CD4-positive, alpha-beta memory T cell (primary cell): ENCODE results near the gene SLC25A3. TPM values are rescaled to one million over a fixed set of nuclear protein-coding genes. Genes with fewer than 3 reads are reported as not detected.

Experiments
- CTCF ChIA-PET: fragments of 350-600 bp; sonication (Branson Sonifier 250); formaldehyde crosslinking; loops from one replicate; lab custom pipeline; 2021; ENCODE audit warnings: inconsistent platforms; ENCODE audit not compliant: partially characterized antibody; lab: Charles Lee
- POLR2A ChIA-PET: fragments of 350-600 bp; sonication (Branson Sonifier 250); formaldehyde crosslinking; loops from one replicate; lab custom pipeline; 2021; ENCODE audit not compliant: partially characterized antibody; lab: Charles Lee
- DNase-seq, 5 donors: peaks; one replicate each; pipeline versions ENCODE4 v3.0.0 to v3.0.0-alpha.2; 2020 to 2022; ENCODE audit warnings: mixed read lengths in 1 of 5
- H3K27ac ChIP-seq: one replicate; pipeline ENCODE4 v1.7.0; 2013; ENCODE audit warnings: low read depth, low read length
- H3K27me3 ChIP-seq: 2 replicates; pipeline ENCODE4 v1.7.0; 2013; ENCODE audit warnings: mild to moderate bottlenecking, low read length, moderate library complexity; ENCODE audit not compliant: insufficient read depth
- H3K36me3 ChIP-seq: 2 replicates; pipeline ENCODE4 v1.7.0; 2013; ENCODE audit warnings: mild to moderate bottlenecking, low read length, moderate library complexity; ENCODE audit not compliant: insufficient read depth
- H3K4me1 ChIP-seq: 2 replicates; pipeline ENCODE4 v1.7.0; 2013; ENCODE audit warnings: mild to moderate bottlenecking, low read length, moderate library complexity; ENCODE audit not compliant: insufficient read depth
- H3K4me3 ChIP-seq, 2 donors: one replicate each; pipeline ENCODE4 v1.7.0; 2013; ENCODE audit warnings: low read length in 2 of 2, mild to moderate bottlenecking in 1 of 2
- H3K9me3 ChIP-seq, 2 donors: one replicate each; pipeline ENCODE4 v1.7.0; 2013; ENCODE audit warnings: low read length in 2 of 2, control low read depth in 1 of 2; ENCODE audit not compliant: control insufficient read depth in 1 of 2
- H3K27ac Mint-ChIP-seq, 7 donors: one replicate each; pipeline ENCODE4 v1.8.0; 2020 to 2021; ENCODE audit warnings: mixed read lengths in 7 of 7, mild to moderate bottlenecking in 6 of 7, inconsistent platforms in 3 of 7, moderate library complexity in 3 of 7
- H3K27me3 Mint-ChIP-seq, 2 donors: one replicate each; pipeline ENCODE4 v1.8.0; 2020 to 2021; ENCODE audit warnings: mixed read lengths in 2 of 2
- H3K36me3 Mint-ChIP-seq, 2 donors: one replicate each; pipeline ENCODE4 v1.8.0; 2020 to 2021; ENCODE audit warnings: mixed read lengths in 2 of 2, inconsistent platforms in 1 of 2, mild to moderate bottlenecking in 1 of 2
- H3K4me1 Mint-ChIP-seq, 4 donors: one replicate each; pipeline ENCODE4 v1.8.0; 2020 to 2021; ENCODE audit warnings: mixed read lengths in 4 of 4, mild to moderate bottlenecking in 1 of 4
- H3K4me3 Mint-ChIP-seq, 8 donors: one replicate each; pipeline ENCODE4 v1.8.0; 2020 to 2021; ENCODE audit warnings: mixed read lengths in 8 of 8, mild to moderate bottlenecking in 7 of 8, moderate library complexity in 6 of 8, inconsistent platforms in 3 of 8
- H3K9me3 Mint-ChIP-seq, 8 donors: one replicate each; pipeline ENCODE4 v1.8.0; 2020 to 2021; ENCODE audit warnings: mixed read lengths in 8 of 8, mild to moderate bottlenecking in 5 of 8, inconsistent platforms in 3 of 8, moderate library complexity in 1 of 8
- intact Hi-C: fragments of 100-400 bp; cut with micrococcal nuclease; formaldehyde crosslinking; loops from one replicate; pipeline ENCODE4 v1.15.1; 2023
- polyA plus RNA-seq, 2 donors: library from polyadenylated mRNA; unstranded; fragments of 300-500 nt; fragmentation: Illumina TruSeq; gene quantifications; one replicate each; pipeline ENCODE4 v1.2.3, GENCODE V29; 2021
- total RNA-seq, 2 experiments: library from RNA; stranded (reverse); gene quantifications; one replicate each; pipeline ENCODE4 v1.2.3, GENCODE V29; 2021

SLC25A3 gene
- total and polyA plus RNA-seq, 4 experiments from 2014 or later: 213 to 304 (median 262) TPM

DNA sequence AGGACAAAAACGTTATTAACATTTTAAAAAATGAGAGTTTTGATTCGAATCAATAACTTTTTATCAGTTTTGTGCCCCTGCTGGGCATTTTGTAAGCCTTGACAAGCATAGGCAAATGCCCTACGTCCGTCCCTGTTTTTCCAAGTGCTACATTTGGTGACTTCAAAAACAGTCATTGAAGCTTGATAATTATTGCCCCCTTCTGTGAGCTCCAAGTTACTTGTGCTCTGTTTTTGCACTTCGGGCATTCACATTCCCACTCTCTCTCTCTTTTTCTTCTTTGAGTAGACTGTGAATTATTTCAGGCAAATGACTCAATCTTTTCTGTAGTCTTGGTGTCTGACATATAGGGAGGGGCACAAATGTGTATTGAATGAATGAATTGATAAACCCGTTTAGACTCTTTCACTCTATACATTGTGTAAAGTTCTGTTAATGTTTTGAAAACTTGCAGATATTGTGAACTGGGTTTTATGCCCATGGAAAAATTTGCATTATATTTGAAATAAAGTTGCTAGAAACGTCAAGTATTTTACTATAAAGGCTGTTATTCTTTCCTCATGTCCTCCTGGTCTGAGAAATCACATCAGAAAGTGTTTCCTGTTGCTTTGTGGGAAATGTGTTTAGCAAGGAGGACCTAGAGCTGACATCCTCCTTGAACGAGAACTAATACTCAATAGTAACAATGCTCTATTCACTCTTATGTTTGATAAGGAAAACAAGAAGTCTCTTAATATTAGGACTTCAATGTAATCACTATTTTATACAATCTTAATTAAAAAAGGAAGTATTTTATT is 53.0 kb downstream of the SLC25A3 start:
- H3K27me3 ChIP-seq: no peaks in the 10 kb centered on the region
- peaks cover 24% of the 10 kb centered on the region for H3K4me1 ChIP-seq
- CTCF ChIA-PET: interaction anchor here (1.2 to 1.7 kb wide), 3 partner anchors 9 to 80 kb away, joined by 3 to 10 read pairs (median 8); no protein-coding TSS in a partner anchor
- peak overlapping the region; percentile 88 to 93 for H3K4me3 ChIP-seq
- intact Hi-C loops: no loop called here
- peak overlapping the region; percentile 95 to 99 (median 98) for H3K4me3 Mint-ChIP-seq
- H3K9me3 ChIP-seq: no peaks in the 10 kb centered on the region
- DNase-seq: no peak
- H3K27ac Mint-ChIP-seq: peak overlapping the region; percentile 26 to 93 (median 58)
- H3K27ac ChIP-seq: peak overlapping the region; percentile 73
- peaks cover 0 to 2% (median 0%) of the 10 kb centered on the region in 8 donors for H3K9me3 Mint-ChIP-seq
- POLR2A ChIA-PET: interaction anchor here (0.6 to 5.2 kb wide), 4 partner anchors 52 to 132 kb away, joined by 3 to 74 read pairs (median 3); partner anchors contain the start of gene SLC25A3
- peaks cover 19% of the 10 kb centered on the region for H3K36me3 ChIP-seq
- H3K36me3 Mint-ChIP-seq: peaks cover 7 to 36% of the 10 kb centered on the region in 2 donors
- no peaks in the 10 kb centered on the region for H3K27me3 Mint-ChIP-seq
- H3K4me1 Mint-ChIP-seq: peaks cover 12 to 47% (median 21%) of the 10 kb centered on the region in 4 donors

DNA sequence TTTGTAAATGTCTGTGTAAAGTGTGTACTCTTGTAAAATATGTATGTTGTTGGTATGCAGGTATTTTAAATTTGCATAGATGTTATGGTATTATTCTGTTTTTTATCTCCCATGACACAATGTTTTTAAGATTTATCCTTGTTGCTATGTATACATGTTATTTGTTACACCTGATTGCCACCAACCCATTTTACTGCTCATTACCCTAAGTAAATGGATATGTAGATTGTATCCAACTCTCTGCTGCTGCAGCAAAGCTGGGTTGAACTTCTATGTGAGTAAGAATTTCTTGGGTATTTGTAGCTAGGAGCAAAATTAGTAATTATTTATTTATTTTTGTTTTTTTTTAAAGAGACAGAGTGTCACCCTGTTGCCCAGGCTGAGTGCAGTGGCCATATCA is 57.8 kb downstream of the SLC25A3 start:
- H3K27ac ChIP-seq: no peak overlapping the region

DNA sequence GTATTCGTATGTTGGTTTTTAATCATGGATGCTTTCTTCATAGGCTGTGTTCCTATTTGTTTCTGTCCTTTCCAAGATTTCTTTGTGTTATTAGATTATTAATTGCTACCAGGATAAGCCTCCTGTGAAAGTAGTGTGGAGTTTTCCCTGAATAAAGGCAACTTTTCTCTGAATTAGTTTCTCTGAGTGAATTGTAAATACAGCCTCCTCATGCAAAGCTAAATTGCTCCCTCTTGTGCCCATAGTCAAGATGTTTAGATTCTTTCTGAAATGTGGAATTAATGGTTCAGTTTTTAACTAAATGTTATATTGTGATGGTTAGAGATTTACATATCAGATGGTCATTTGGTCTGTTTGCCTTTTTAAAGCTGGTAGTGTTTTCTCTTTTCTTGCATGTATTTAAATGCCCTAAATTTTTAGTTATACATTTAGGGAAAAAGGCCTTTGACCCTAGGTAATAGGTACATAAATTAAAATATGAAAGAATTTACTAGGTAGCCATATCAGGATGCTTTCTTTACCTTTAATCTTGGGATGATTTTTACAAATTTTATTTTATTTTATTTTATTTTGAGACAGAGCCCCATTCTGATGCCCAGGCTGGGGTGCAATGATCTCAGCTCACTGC is 60.5 kb downstream of the SLC25A3 start:
- Mint-ChIP-seq H3K9me3 (no peaks in the 10 kb centered on the region), H3K36me3 (peaks cover 22 to 50% of the 10 kb centered on the region in 2 donors), H3K27me3 (no peaks in the 10 kb centered on the region), H3K27ac (no peak overlapping the region), H3K4me1 (peaks cover 12 to 22% (median 15%) of the 10 kb centered on the region in 4 donors), H3K4me3 (no peak overlapping the region)
- H3K9me3 ChIP-seq: no peaks in the 10 kb centered on the region
- H3K4me3 ChIP-seq: no peak overlapping the region
- no peak overlapping the region for H3K27ac ChIP-seq
- POLR2A ChIA-PET: interaction anchor here (0.8 to 1.0 kb wide), 2 partner anchors 10 to 60 kb away, joined by 3 to 7 read pairs; partner anchors contain the start of genes IKBIP and SLC25A3
- intact Hi-C loops: loop anchor here (1.0 kb wide), 4 partner anchors 9 to 230 kb away; partner anchors contain the start of gene APAF1
- CTCF ChIA-PET: interaction anchor here (0.6 to 7.7 kb wide), 17 partner anchors 9 to 273 kb away, joined by 3 to 142 read pairs (median 3); partner anchors contain the start of genes APAF1 and IKBIP
- H3K36me3 ChIP-seq: peaks cover 18% of the 10 kb centered on the region
- peaks cover 7% of the 10 kb centered on the region for H3K4me1 ChIP-seq
- peak in 4 of 5 donors; percentile 48 to 61 (median 56) for DNase-seq
- no peaks in the 10 kb centered on the region for H3K27me3 ChIP-seq

More for the DNA sequence above, 57.8 kb downstream of the SLC25A3 start:
- H3K4me3 ChIP-seq: no peak overlapping the region
- H3K36me3 Mint-ChIP-seq: peaks cover 10 to 31% of the 10 kb centered on the region in 2 donors
- CTCF ChIA-PET: interaction anchor here (0.7 to 7.7 kb wide), 14 partner anchors 9 to 166 kb away, joined by 3 to 142 read pairs (median 3); partner anchors contain the start of gene SLC25A3
- peaks cover 12 to 30% (median 14%) of the 10 kb centered on the region in 4 donors for H3K4me1 Mint-ChIP-seq
- H3K27me3 ChIP-seq: no peaks in the 10 kb centered on the region
- H3K27ac Mint-ChIP-seq: no peak overlapping the region
- no peak overlapping the region for H3K4me3 Mint-ChIP-seq
- peaks cover 19% of the 10 kb centered on the region for H3K36me3 ChIP-seq
- H3K4me1 ChIP-seq: peaks cover 15% of the 10 kb centered on the region
- intact Hi-C loops: no loop called here
- H3K27me3 Mint-ChIP-seq: no peaks in the 10 kb centered on the region
- no peaks in the 10 kb centered on the region for H3K9me3 ChIP-seq
- POLR2A ChIA-PET: interaction anchor here (1.1 to 2.3 kb wide), 2 partner anchors 58 to 136 kb away, joined by 3 to 5 read pairs; partner anchors contain the start of genes SLC25A3 and TMPO
- no peaks in the 10 kb centered on the region for H3K9me3 Mint-ChIP-seq
- no peak for DNase-seq

Other genes starting within 250 kb of the SLC25A3 start
- gene TMPO, start 78.1 kb upstream of the SLC25A3 start, total RNA-seq: 100 to 1,000 TPM; 144 to 160 TPM
- gene TMPO, start 78.1 kb upstream of the SLC25A3 start, polyA plus RNA-seq: 10 to 100 TPM; 21.7 to 52.1 TPM
- gene IKBIP, start 51.1 kb downstream of the SLC25A3 start, total RNA-seq: 1 to 10 TPM; 7.7 to 8.2 TPM
- 1 to 10 TPM; 6.5 to 7.4 TPM for gene IKBIP, start 51.1 kb downstream of the SLC25A3 start, polyA plus RNA-seq
- 10 to 100 TPM; 30.8 to 32.2 TPM for gene APAF1, start 51.6 kb downstream of the SLC25A3 start, total RNA-seq
- gene APAF1, start 51.6 kb downstream of the SLC25A3 start, polyA plus RNA-seq: 1 to 10 TPM; 5.3 to 9.3 TPM